HEK293T (cell line): ENCODE measurements around the gene XRCC1.

Source experiments
- CTCF ChIA-PET: fragments of 350-600 bp; formaldehyde crosslinking; extraction: SDS; loops from one replicate; lab custom pipeline; 2021; ENCODE audit warnings: antibody characterized with exemption, inconsistent platforms; lab: Yijun Ruan, JAX
- POLR2A ChIA-PET: fragments of 350-600 bp; formaldehyde crosslinking; extraction: SDS; loops from one replicate; lab custom pipeline; 2020; ENCODE audit warnings: antibody characterized with exemption, inconsistent platforms; lab: Yijun Ruan, JAX
- DNase-seq: peaks from one replicate; pipeline ENCODE4 v3.0.0; 2012; ENCODE audit warnings: mixed read lengths; ENCODE audit errors: extremely low spot score
- ARNT ChIP-seq: fragments of 450-650 bp; IDR thresholded peaks from 2 replicates; pipeline ENCODE4 v1.6.1; 2017; ENCODE audit warnings: mild to moderate bottlenecking
- BHLHE40 ChIP-seq: fragments of 450-650 bp; IDR thresholded peaks from 2 replicates; pipeline ENCODE4 v1.6.1; 2016; ENCODE audit warnings: mild to moderate bottlenecking, moderate library complexity, borderline replicate concordance
- CTBP1 ChIP-seq: fragments of 450-650 bp; IDR thresholded peaks from 2 replicates; pipeline ENCODE4 v1.6.1; 2016; ENCODE audit warnings: borderline replicate concordance
- ELF4 ChIP-seq: fragments of 450-650 bp; IDR thresholded peaks from 2 replicates; pipeline ENCODE4 v1.6.1; 2017; ENCODE audit warnings: antibody characterized with exemption
- FOXA1 ChIP-seq: fragments of 450-650 bp; IDR thresholded peaks from 2 replicates; pipeline ENCODE4 v1.6.1; 2016; ENCODE audit warnings: mild to moderate bottlenecking
- FOXK2 ChIP-seq: fragments of 450-650 bp; IDR thresholded peaks from 2 replicates; pipeline ENCODE4 v1.6.1; 2016; ENCODE audit warnings: mild to moderate bottlenecking
- FOXM1 ChIP-seq: fragments of 450-650 bp; IDR thresholded peaks from 2 replicates; pipeline ENCODE4 v1.6.1; 2017; ENCODE audit warnings: mild to moderate bottlenecking, borderline replicate concordance
- HDGF ChIP-seq: fragments of 450-650 bp; IDR thresholded peaks from 2 replicates; pipeline ENCODE4 v1.6.1; 2017; ENCODE audit warnings: antibody characterized with exemption, borderline replicate concordance
- L3MBTL2 ChIP-seq: fragments of 450-650 bp; conservative IDR thresholded peaks from 2 replicates; pipeline ENCODE4 v1.6.1; 2016; ENCODE audit warnings: mild to moderate bottlenecking
- LEF1 ChIP-seq: fragments of 450-650 bp; IDR thresholded peaks from 2 replicates; pipeline ENCODE4 v1.6.1; 2017; ENCODE audit warnings: mild to moderate bottlenecking, borderline replicate concordance
- NFRKB ChIP-seq: fragments of 450-650 bp; IDR thresholded peaks from 2 replicates; pipeline ENCODE4 v1.6.1; 2016; ENCODE audit warnings: mild to moderate bottlenecking, moderate library complexity
- PKNOX1 ChIP-seq: fragments of 450-650 bp; IDR thresholded peaks from 2 replicates; pipeline ENCODE4 v1.6.1; 2016
- SP1 ChIP-seq: fragments of 450-650 bp; IDR thresholded peaks from 2 replicates; pipeline ENCODE4 v1.6.1; 2017
- SUZ12 ChIP-seq: fragments of 450-650 bp; IDR thresholded peaks from 2 replicates; pipeline ENCODE4 v1.6.1; 2016; ENCODE audit warnings: mild to moderate bottlenecking
- TARDBP ChIP-seq: fragments of 450-650 bp; IDR thresholded peaks from 2 replicates; pipeline ENCODE4 v1.6.1; 2016
- ZNF384 ChIP-seq: fragments of 450-650 bp; IDR thresholded peaks from 2 replicates; pipeline ENCODE4 v1.6.1; 2016

The XRCC1 gene

GRCh38 chr19:43502419-43502976 lies 72.8 kb downstream of the XRCC1 start:
- CTCF ChIA-PET: no interaction called here
- POLR2A ChIA-PET: no interaction called here
- no peak for DNase-seq
- TF ChIP-seq FOXA1 (no peak), SP1 (no peak), ARNT (no peak), L3MBTL2 (no peak), PKNOX1 (no peak), FOXM1 (no peak), CTBP1 (no peak)

GRCh38 chr19:43501661-43502418 lies 73.5 kb downstream of the XRCC1 start:
- no peak for DNase-seq
- TF ChIP-seq PKNOX1: no peak
- TF ChIP-seq FOXK2: no peak
- no peak for TF ChIP-seq TARDBP
- TF ChIP-seq SP1: no peak
- no peak for TF ChIP-seq ARNT
- no peak for TF ChIP-seq L3MBTL2
- no peak for TF ChIP-seq LEF1
- no peak for TF ChIP-seq ZNF384
- no peak for TF ChIP-seq NFRKB
- TF ChIP-seq FOXA1: no peak
- no peak for TF ChIP-seq FOXM1
- TF ChIP-seq ELF4: no peak
- TF ChIP-seq HDGF: no peak
- ChIA-PET POLR2A (no interaction called here), CTCF (no interaction called here)

GRCh38 chr19:43499042-43499441 lies 76.3 kb downstream of the XRCC1 start:
- DNase-seq: no peak
- TF ChIP-seq FOXA1 (no peak), FOXM1 (no peak)
- POLR2A ChIA-PET: no interaction called here
- CTCF ChIA-PET: no interaction called here

GRCh38 chr19:43498233-43498842 lies 77.0 kb downstream of the XRCC1 start:
- POLR2A ChIA-PET: no interaction called here
- no peak for DNase-seq
- CTCF ChIA-PET: no interaction called here
- TF ChIP-seq CTBP1 (no peak), ELF4 (no peak), LEF1 (no peak), FOXK2 (no peak), PKNOX1 (no peak), L3MBTL2 (no peak), HDGF (no peak), BHLHE40 (no peak), SP1 (no peak), NFRKB (no peak), SUZ12 (no peak), TARDBP (no peak), ARNT (no peak)

- no peak for DNase-seq
- CTCF ChIA-PET: interaction anchor here (0.6 to 1.1 kb wide), 2 partner anchors 24 to 50 kb away, joined by 4 to 5 read pairs; no protein-coding TSS in a partner anchor
- no peak for TF ChIP-seq ELF4
- no peak for TF ChIP-seq FOXA1
- TF ChIP-seq ARNT: no peak
- TF ChIP-seq LEF1: no peak
- TF ChIP-seq FOXM1: no peak
- no peak for TF ChIP-seq PKNOX1
- no peak for TF ChIP-seq NFRKB
- no peak for TF ChIP-seq SP1
- no peak for TF ChIP-seq ZNF384
- no peak for TF ChIP-seq TARDBP
- POLR2A ChIA-PET: no interaction called here
Measured at GRCh38 chr19:43496960-43497359, 78.4 kb downstream of the XRCC1 start.

GRCh38 chr19:43495082-43495481 lies 80.2 kb downstream of the XRCC1 start:
- POLR2A ChIA-PET: interaction anchor here (2.2 kb wide), 1 partner anchor 9 kb away, joined by 6 read pairs; the partner anchor contains the start of gene PHLDB3
- DNase-seq: no peak
- TF ChIP-seq NFRKB (no peak), BHLHE40 (no peak), FOXM1 (no peak), PKNOX1 (no peak), ARNT (no peak), CTBP1 (no peak), FOXA1 (no peak), TARDBP (no peak), SUZ12 (no peak), ELF4 (no peak), L3MBTL2 (no peak), FOXK2 (no peak), HDGF (no peak), ZNF384 (no peak), SP1 (no peak), LEF1 (no peak)
- CTCF ChIA-PET: no interaction called here
